ENCODE data around the gene AXIN1.

Gene AXIN1

GRCh38 chr16:366476-366875 lies 14.0 kb upstream of the AXIN1 start:
- TF ChIP-seq EZH2phosphoT487 (IDR thresholded peaks at IDR 0.05; ENCODE audit: low read length) (no peak), EZH2 (optimal IDR thresholded peaks at IDR 0.05; ENCODE audit: low read depth, low read length) (no peak), CTCF (IDR thresholded peaks at IDR 0.05; ENCODE audit: low read length) (no peak)
- Histone ChIP-seq H4K20me1 (ENCODE audit: insufficient read depth, low read length) (no peaks in the 10 kb centered on the region), H3K27ac (ENCODE audit: low read length) (no peak overlapping the region), H3K4me2 (ENCODE audit: low read depth, low read length) (no peak overlapping the region), H3K27me3 (replicated peaks; ENCODE audit: insufficient read depth, low read length) (peaks cover 5% of the 10 kb centered on the region), H3K4me3 (ENCODE audit: low read length) (no peak overlapping the region), H3K79me2 (ENCODE audit: low read length) (0 out of 2 replicates have a peak, but pooled peaks cover 6% of the 10 kb centered on the region), H3K36me3 (replicated peaks; ENCODE audit: insufficient read depth, low read length) (no peaks in the 10 kb centered on the region), H3F3A (ENCODE audit: insufficient read depth, low read length) (no peaks in the 10 kb centered on the region), H3K9me3 (replicated peaks; ENCODE audit: insufficient read depth, low read length) (no peaks in the 10 kb centered on the region), H2AFZ (ENCODE audit: low read length) (no peak overlapping the region), H3K9ac (ENCODE audit: low read length) (no peak overlapping the region), H3K4me1 (ENCODE audit: low read length) (peaks cover 5% of the 10 kb centered on the region; the same call in 1 of the 2 replicates), H3K9me2 (replicated peaks; ENCODE audit: insufficient read depth, low read length) (no peaks in the 10 kb centered on the region)
- no peak for DNase-seq

GRCh38 chr16:364595-365491 lies 12.3 kb upstream of the AXIN1 start:
- no peaks in the 10 kb centered on the region for H3K9me3 ChIP-seq (replicated peaks; ENCODE audit: insufficient read depth, low read length)
- no peaks in the 10 kb centered on the region for H3K36me3 ChIP-seq (replicated peaks; ENCODE audit: insufficient read depth, low read length)
- 0 out of 2 replicates have a peak, but pooled peaks cover 5% of the 10 kb centered on the region for H3K79me2 ChIP-seq (ENCODE audit: low read length)
- DNase-seq: no peak
- H3F3A ChIP-seq (ENCODE audit: insufficient read depth, low read length): no peaks in the 10 kb centered on the region
- peaks cover 15% of the 10 kb centered on the region for H3K27me3 ChIP-seq (replicated peaks; ENCODE audit: insufficient read depth, low read length)
- no peak overlapping the region for H2AFZ ChIP-seq (ENCODE audit: low read length)
- H3K9me2 ChIP-seq (replicated peaks; ENCODE audit: insufficient read depth, low read length): no peaks in the 10 kb centered on the region
- no peak overlapping the region for H3K27ac ChIP-seq (ENCODE audit: low read length)
- H4K20me1 ChIP-seq (ENCODE audit: insufficient read depth, low read length): no peaks in the 10 kb centered on the region
- H3K4me2 ChIP-seq (ENCODE audit: low read depth, low read length): no peak overlapping the region
- H3K4me1 ChIP-seq (ENCODE audit: low read length): no peaks in the 10 kb centered on the region
- H3K9ac ChIP-seq (ENCODE audit: low read length): no peak overlapping the region
- no peak overlapping the region for H3K4me3 ChIP-seq (ENCODE audit: low read length)
- TF ChIP-seq CTCF (IDR thresholded peaks at IDR 0.05; ENCODE audit: low read length) (no peak), EZH2phosphoT487 (IDR thresholded peaks at IDR 0.05; ENCODE audit: low read length) (no peak), EZH2 (optimal IDR thresholded peaks at IDR 0.05; ENCODE audit: low read depth, low read length) (no peak)

GRCh38 chr16:363766-364490 lies 11.4 kb upstream of the AXIN1 start:
- Histone ChIP-seq H4K20me1 (ENCODE audit: insufficient read depth, low read length) (no peaks in the 10 kb centered on the region), H3K36me3 (replicated peaks; ENCODE audit: insufficient read depth, low read length) (no peaks in the 10 kb centered on the region), H3K27ac (ENCODE audit: low read length) (no peak overlapping the region), H2AFZ (ENCODE audit: low read length) (no peak overlapping the region), H3K4me1 (ENCODE audit: low read length) (no peaks in the 10 kb centered on the region), H3K27me3 (replicated peaks; ENCODE audit: insufficient read depth, low read length) (peaks cover 15% of the 10 kb centered on the region), H3K4me3 (ENCODE audit: low read length) (no peak overlapping the region), H3K9me3 (replicated peaks; ENCODE audit: insufficient read depth, low read length) (no peaks in the 10 kb centered on the region), H3K79me2 (ENCODE audit: low read length) (no peaks in the 10 kb centered on the region), H3K9me2 (replicated peaks; ENCODE audit: insufficient read depth, low read length) (no peaks in the 10 kb centered on the region), H3K4me2 (ENCODE audit: low read depth, low read length) (no peak overlapping the region), H3K9ac (ENCODE audit: low read length) (no peak overlapping the region), H3F3A (ENCODE audit: insufficient read depth, low read length) (no peaks in the 10 kb centered on the region)
- DNase-seq: no peak
- TF ChIP-seq CTCF (IDR thresholded peaks at IDR 0.05; ENCODE audit: low read length): no peak
- TF ChIP-seq EZH2phosphoT487 (IDR thresholded peaks at IDR 0.05; ENCODE audit: low read length): no peak
- TF ChIP-seq EZH2 (optimal IDR thresholded peaks at IDR 0.05; ENCODE audit: low read depth, low read length): no peak
